Progenitor cell of endocrine pancreas (in vitro differentiated cells): ENCODE data around the gene OR11G2. TPM values are rescaled to one million over a fixed set of nuclear protein-coding genes. Genes with fewer than 3 reads are reported as not detected.
"Not testable (repeated sequence)": the region's sequence is repeated elsewhere in the genome, so short reads cannot be mapped to it uniquely, and the experiment has no call there.

Experiments used
- DNase-seq: peaks from one replicate; pipeline ENCODE4 v3.0.0; 2021; ENCODE audit warnings: low spot score; ENCODE audit not compliant: unreplicated experiment
- H3K27ac Mint-ChIP-seq: 2 replicates; pipeline ENCODE4 v1.8.0; 2021; ENCODE audit warnings: mild to moderate bottlenecking, moderate library complexity, mixed read lengths
- H3K27me3 Mint-ChIP-seq: 2 replicates; pipeline ENCODE4 v1.8.0; 2021; ENCODE audit warnings: mixed read lengths
- H3K36me3 Mint-ChIP-seq: 2 replicates; pipeline ENCODE4 v1.8.0; 2022; ENCODE audit warnings: mixed read lengths; ENCODE audit not compliant: insufficient read depth
- H3K4me1 Mint-ChIP-seq: 2 replicates; pipeline ENCODE4 v1.8.0; 2021; ENCODE audit warnings: low read depth, mixed read lengths
- H3K4me3 Mint-ChIP-seq: 2 replicates; pipeline ENCODE4 v1.8.0; 2021; ENCODE audit warnings: low read depth, mild to moderate bottlenecking, moderate library complexity, mixed read lengths
- H3K9me3 Mint-ChIP-seq: 2 replicates; pipeline ENCODE4 v1.8.0; 2021; ENCODE audit warnings: low read depth, mixed read lengths
- total RNA-seq: library from RNA; stranded (reverse); gene quantifications from 2 replicates; pipeline ENCODE4 v1.2.1, GENCODE V29; 2021
- TF ChIP-seq, protein P1 (sequence below): fragments of 200-600 bp; sonication (generic); IDR thresholded peaks from one replicate; pipeline ENCODE4 v1.5.0; 2021; ENCODE audit warnings: antibody characterized with exemption, mild to moderate bottlenecking; ENCODE audit not compliant: unreplicated experiment

The OR11G2 gene
- total RNA-seq, 1 donor from 2014 or later, result not detected

DNA sequence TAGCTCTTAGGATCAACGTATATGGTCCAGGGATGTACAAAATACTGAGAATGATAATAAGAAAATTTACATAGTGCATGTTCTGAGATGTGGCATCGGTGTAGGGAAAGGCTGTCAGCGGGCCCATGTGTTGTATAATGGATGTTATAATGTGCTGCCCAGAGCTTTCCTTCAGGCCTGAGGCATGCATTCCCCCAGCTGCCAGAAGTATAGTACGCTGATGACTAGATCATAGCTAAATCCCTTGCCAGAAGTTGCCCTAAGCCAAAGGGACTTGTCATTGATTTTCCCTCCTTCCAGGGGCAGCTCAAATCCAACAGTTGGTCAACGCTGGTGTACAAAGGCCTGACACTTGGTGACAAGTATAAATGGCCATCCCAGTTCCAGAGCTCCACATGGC lies 6.5 kb upstream of the OR11G2 start:
- TF ChIP-seq, protein P1, sequence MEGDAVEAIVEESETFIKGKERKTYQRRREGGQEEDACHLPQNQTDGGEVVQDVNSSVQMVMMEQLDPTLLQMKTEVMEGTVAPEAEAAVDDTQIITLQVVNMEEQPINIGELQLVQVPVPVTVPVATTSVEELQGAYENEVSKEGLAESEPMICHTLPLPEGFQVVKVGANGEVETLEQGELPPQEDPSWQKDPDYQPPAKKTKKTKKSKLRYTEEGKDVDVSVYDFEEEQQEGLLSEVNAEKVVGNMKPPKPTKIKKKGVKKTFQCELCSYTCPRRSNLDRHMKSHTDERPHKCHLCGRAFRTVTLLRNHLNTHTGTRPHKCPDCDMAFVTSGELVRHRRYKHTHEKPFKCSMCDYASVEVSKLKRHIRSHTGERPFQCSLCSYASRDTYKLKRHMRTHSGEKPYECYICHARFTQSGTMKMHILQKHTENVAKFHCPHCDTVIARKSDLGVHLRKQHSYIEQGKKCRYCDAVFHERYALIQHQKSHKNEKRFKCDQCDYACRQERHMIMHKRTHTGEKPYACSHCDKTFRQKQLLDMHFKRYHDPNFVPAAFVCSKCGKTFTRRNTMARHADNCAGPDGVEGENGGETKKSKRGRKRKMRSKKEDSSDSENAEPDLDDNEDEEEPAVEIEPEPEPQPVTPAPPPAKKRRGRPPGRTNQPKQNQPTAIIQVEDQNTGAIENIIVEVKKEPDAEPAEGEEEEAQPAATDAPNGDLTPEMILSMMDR, result no peak
- no peaks in the 10 kb centered on the region for H3K36me3 Mint-ChIP-seq
- peaks cover 71% of the 10 kb centered on the region for H3K9me3 Mint-ChIP-seq
- no peaks in the 10 kb centered on the region for H3K27me3 Mint-ChIP-seq
- H3K4me1 Mint-ChIP-seq, result no peaks in the 10 kb centered on the region
- no peak for DNase-seq
- no peak overlapping the region for H3K4me3 Mint-ChIP-seq
- H3K27ac Mint-ChIP-seq, result no peak overlapping the region

- H3K27ac Mint-ChIP-seq, result no peak overlapping the region
- no peaks in the 10 kb centered on the region for H3K36me3 Mint-ChIP-seq
- peaks cover 57% of the 10 kb centered on the region for H3K9me3 Mint-ChIP-seq
- H3K4me3 Mint-ChIP-seq, result no peak overlapping the region
- TF ChIP-seq, protein P1, result no peak
- H3K4me1 Mint-ChIP-seq, result no peaks in the 10 kb centered on the region
- no peaks in the 10 kb centered on the region for H3K27me3 Mint-ChIP-seq
- no peak for DNase-seq
These were observed 700 bp downstream of the OR11G2 start for GRCh38 chr14:20191396-20191795.

GRCh38 chr14:20194101-20194500 lies 3.4 kb downstream of the OR11G2 start:
- TF ChIP-seq, protein P1, result no peak
- Mint-ChIP-seq H3K27ac (no peak overlapping the region), H3K27me3 (no peaks in the 10 kb centered on the region), H3K4me3 (no peak overlapping the region), H3K36me3 (no peaks in the 10 kb centered on the region), H3K4me1 (no peaks in the 10 kb centered on the region), H3K9me3 (peaks cover 51% of the 10 kb centered on the region)
- no peak for DNase-seq

- H3K4me1 Mint-ChIP-seq, DNase-seq, H3K27ac Mint-ChIP-seq, H3K4me3 Mint-ChIP-seq, H3K27me3 Mint-ChIP-seq, H3K36me3 Mint-ChIP-seq: not testable (repeated sequence)
- H3K9me3 Mint-ChIP-seq, result peaks cover 51% of the 10 kb centered on the region
These were observed 4.5 kb downstream of the OR11G2 start for GRCh38 chr14:20195170-20195569.

DNA sequence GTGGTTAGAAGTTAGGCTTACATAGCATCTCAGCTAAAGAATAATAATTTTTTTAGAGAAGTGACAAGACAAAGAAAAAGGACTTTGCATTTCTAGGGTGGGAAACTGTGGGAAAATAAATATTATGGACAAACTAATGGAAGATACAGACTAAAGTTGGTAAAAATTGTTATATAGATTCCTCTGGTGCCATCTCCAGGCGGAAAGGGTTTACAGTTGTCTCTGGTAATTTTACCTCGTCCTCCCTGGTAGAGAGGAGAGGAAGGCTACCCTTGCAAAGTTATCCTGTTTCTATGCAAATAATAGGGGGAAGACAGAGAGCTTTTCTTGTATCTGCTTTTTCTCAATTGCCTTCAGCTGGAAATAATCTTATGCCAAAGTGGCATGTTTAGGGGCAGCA lies 5.2 kb downstream of the OR11G2 start:
- H3K27ac Mint-ChIP-seq, result no peak overlapping the region
- no peaks in the 10 kb centered on the region for H3K36me3 Mint-ChIP-seq
- H3K27me3 Mint-ChIP-seq, result no peaks in the 10 kb centered on the region
- TF ChIP-seq, protein P1, result no peak
- no peaks in the 10 kb centered on the region for H3K4me1 Mint-ChIP-seq
- no peak overlapping the region for H3K4me3 Mint-ChIP-seq
- peaks cover 49% of the 10 kb centered on the region for H3K9me3 Mint-ChIP-seq
- DNase-seq, result no peak

GRCh38 chr14:20197459-20197858 lies 6.8 kb downstream of the OR11G2 start:
- Mint-ChIP-seq H3K27me3 (no peaks in the 10 kb centered on the region), H3K9me3 (peaks cover 51% of the 10 kb centered on the region), H3K4me1 (no peaks in the 10 kb centered on the region), H3K4me3 (no peak overlapping the region), H3K36me3 (peaks cover 2% of the 10 kb centered on the region), H3K27ac (no peak overlapping the region)
- no peak for DNase-seq
- TF ChIP-seq, protein P1, result no peak
